Muscle layer of colon (tissue), 2 donors: ENCODE results near the gene TAPT1.

ENCODE experiments used
- H3K27ac ChIP-seq: one replicate; pipeline ENCODE4 v1.7.0; 2013; ENCODE audit warnings: low read depth, mild to moderate bottlenecking, low read length, moderate library complexity
- H3K27me3 ChIP-seq, 2 donors: one replicate each; pipeline ENCODE4 v1.7.0; 2013; ENCODE audit warnings: low read length in 2 of 2, mild to moderate bottlenecking in 2 of 2; ENCODE audit not compliant: insufficient read depth in 2 of 2, control insufficient read depth in 1 of 2
- H3K36me3 ChIP-seq: one replicate; pipeline ENCODE4 v1.7.0; 2013; ENCODE audit warnings: mild to moderate bottlenecking, low read length; ENCODE audit not compliant: insufficient read depth
- H3K4me1 ChIP-seq: one replicate; pipeline ENCODE4 v1.7.0; 2013; ENCODE audit warnings: mild to moderate bottlenecking, low read length; ENCODE audit not compliant: insufficient read depth
- H3K4me3 ChIP-seq, 2 donors: one replicate each; pipeline ENCODE4 v1.7.0; 2013; ENCODE audit warnings: low read length in 2 of 2, low read depth in 1 of 2, mild to moderate bottlenecking in 1 of 2, moderate library complexity in 1 of 2
- H3K9ac ChIP-seq: one replicate; pipeline ENCODE4 v1.7.0; 2013; ENCODE audit warnings: low read length
- H3K9me3 ChIP-seq: one replicate; pipeline ENCODE4 v1.7.0; 2013; ENCODE audit warnings: mild to moderate bottlenecking, low read length
- donor health status: abdominal sarcoma.
- donor health status: Adenocarcinoma of cecum.

The TAPT1 gene

GRCh38 chr4:16123356-16124084 lies 102.8 kb downstream of the TAPT1 start:
- Histone ChIP-seq H3K27me3 (no peaks in the 10 kb centered on the region), H3K27ac (no peak overlapping the region), H3K9ac (no peak overlapping the region), H3K4me3 (no peak overlapping the region), H3K9me3 (no peaks in the 10 kb centered on the region), H3K36me3 (no peaks in the 10 kb centered on the region), H3K4me1 (no peaks in the 10 kb centered on the region)

DNA sequence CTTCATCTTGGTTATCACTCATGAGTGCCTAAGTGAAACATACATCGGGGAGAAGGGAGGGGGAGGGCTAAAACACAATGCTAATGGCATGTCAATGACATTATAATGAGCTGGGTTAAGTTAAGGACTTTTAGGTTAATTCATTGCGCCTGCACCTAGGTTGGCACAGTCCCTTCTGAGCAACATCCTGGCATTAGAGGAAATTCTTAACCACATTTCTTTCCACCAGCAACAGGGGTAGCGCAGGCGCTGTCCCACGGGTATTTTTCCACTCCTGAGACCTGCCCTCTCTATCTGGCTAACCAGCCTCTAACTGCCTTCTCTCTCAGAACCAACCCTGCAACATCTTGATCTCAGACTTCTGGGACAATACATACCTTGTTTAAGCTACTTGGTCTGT lies 103.5 kb downstream of the TAPT1 start:
- H3K27ac ChIP-seq = no peak overlapping the region
- H3K4me1 ChIP-seq = no peaks in the 10 kb centered on the region
- H3K9ac ChIP-seq = no peak overlapping the region
- no peaks in the 10 kb centered on the region for H3K9me3 ChIP-seq
- H3K4me3 ChIP-seq = no peak overlapping the region
- H3K36me3 ChIP-seq = no peaks in the 10 kb centered on the region
- H3K27me3 ChIP-seq = no peaks in the 10 kb centered on the region

GRCh38 chr4:16122308-16122711 lies 104.0 kb downstream of the TAPT1 start:
- Histone ChIP-seq H3K4me3 (no peak overlapping the region), H3K9me3 (no peaks in the 10 kb centered on the region), H3K4me1 (no peaks in the 10 kb centered on the region), H3K27me3 (no peaks in the 10 kb centered on the region), H3K36me3 (no peaks in the 10 kb centered on the region), H3K9ac (no peak overlapping the region), H3K27ac (no peak overlapping the region)

GRCh38 chr4:16120720-16121119 lies 105.6 kb downstream of the TAPT1 start:
- no peak overlapping the region for H3K4me3 ChIP-seq

DNA sequence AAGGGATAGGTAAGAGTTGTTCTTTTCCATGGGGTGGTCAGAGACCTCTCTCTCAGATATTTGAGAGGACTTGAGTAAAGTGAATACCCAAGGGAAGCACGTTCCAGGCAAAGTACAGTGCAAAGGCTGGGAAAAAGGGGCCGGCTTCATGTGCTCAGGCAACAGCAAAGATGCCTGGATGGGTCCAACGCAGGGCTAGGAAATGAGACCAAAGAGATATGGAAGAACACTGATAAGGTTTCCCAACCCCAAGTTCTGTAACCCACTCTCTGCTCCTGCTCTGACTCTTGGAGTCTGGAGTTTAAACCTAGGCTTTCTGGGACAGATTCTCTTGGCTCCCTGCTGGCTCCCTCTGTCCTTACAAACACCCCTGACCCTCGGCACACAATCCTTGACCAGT lies 106.3 kb downstream of the TAPT1 start:
- Histone ChIP-seq H3K4me1 (no peaks in the 10 kb centered on the region), H3K36me3 (no peaks in the 10 kb centered on the region), H3K27me3 (no peaks in the 10 kb centered on the region), H3K4me3 (no peak overlapping the region), H3K9me3 (no peaks in the 10 kb centered on the region), H3K9ac (no peak overlapping the region), H3K27ac (no peak overlapping the region)

More at GRCh38 chr4:16120720-16121119, 105.6 kb downstream of the TAPT1 start:
- Histone ChIP-seq H3K27me3 (no peaks in the 10 kb centered on the region), H3K36me3 (no peaks in the 10 kb centered on the region), H3K9me3 (no peaks in the 10 kb centered on the region), H3K4me1 (no peaks in the 10 kb centered on the region), H3K27ac (no peak overlapping the region), H3K9ac (no peak overlapping the region)

DNA sequence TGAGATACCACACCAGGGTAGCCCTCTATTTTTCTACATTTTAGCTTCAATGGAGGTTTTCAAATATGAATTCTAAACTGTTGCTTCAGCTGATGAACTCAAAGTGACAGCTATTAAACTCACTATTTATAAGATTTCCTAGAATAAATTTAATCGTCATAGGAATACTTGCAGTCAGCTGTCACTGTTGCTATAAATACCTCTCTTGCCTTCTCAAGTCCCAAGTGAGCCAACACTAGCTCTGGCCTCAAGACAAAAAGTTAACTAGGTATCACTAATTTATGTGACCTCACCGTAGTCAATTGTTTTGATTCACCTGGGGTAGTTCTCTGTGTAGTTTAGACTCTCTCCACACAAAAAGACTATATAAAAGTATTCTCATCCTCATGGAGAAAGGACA lies 108.2 kb downstream of the TAPT1 start:
- H3K4me1 ChIP-seq = no peaks in the 10 kb centered on the region
- no peaks in the 10 kb centered on the region for H3K9me3 ChIP-seq
- no peaks in the 10 kb centered on the region for H3K36me3 ChIP-seq
- H3K9ac ChIP-seq = no peak overlapping the region
- no peak overlapping the region for H3K4me3 ChIP-seq
- H3K27ac ChIP-seq = no peak overlapping the region
- H3K27me3 ChIP-seq = no peaks in the 10 kb centered on the region

DNA sequence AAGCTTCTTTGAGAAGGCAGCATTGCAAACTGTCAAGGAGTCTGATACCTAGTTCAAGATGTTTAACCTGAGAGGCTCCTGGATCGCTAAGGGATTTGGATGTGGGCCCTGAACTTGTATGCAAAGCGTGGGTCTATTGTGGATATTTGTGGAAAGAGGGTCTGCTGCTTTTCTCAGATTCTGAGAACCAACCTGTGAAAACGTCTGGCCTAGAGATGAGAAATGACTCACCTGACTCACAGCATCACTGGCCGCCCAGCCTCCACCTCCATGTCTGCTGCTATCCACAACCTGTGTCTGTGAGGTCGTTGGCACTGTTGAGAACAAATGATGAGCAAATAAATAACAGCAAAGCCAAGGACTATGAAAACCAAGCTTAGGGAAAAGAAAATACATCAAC lies 109.1 kb downstream of the TAPT1 start:
- Histone ChIP-seq H3K4me1 (no peaks in the 10 kb centered on the region), H3K36me3 (no peaks in the 10 kb centered on the region), H3K9me3 (no peaks in the 10 kb centered on the region), H3K27me3 (no peaks in the 10 kb centered on the region), H3K4me3 (no peak overlapping the region), H3K27ac (no peak overlapping the region), H3K9ac (no peak overlapping the region)

GRCh38 chr4:16116493-16116990 lies 109.7 kb downstream of the TAPT1 start:
- Histone ChIP-seq H3K36me3 (no peaks in the 10 kb centered on the region), H3K27ac (no peak overlapping the region), H3K27me3 (no peaks in the 10 kb centered on the region), H3K9me3 (no peaks in the 10 kb centered on the region), H3K9ac (no peak overlapping the region), H3K4me1 (no peaks in the 10 kb centered on the region), H3K4me3 (no peak overlapping the region)

- Histone ChIP-seq H3K9me3 (no peaks in the 10 kb centered on the region), H3K27me3 (no peaks in the 10 kb centered on the region), H3K36me3 (no peaks in the 10 kb centered on the region), H3K4me1 (no peaks in the 10 kb centered on the region), H3K27ac (no peak overlapping the region), H3K9ac (no peak overlapping the region), H3K4me3 (no peak overlapping the region)
Observed at GRCh38 chr4:16116019-16116418, 110.3 kb downstream of the TAPT1 start.

GRCh38 chr4:16114546-16114945 lies 111.7 kb downstream of the TAPT1 start:
- H3K27me3 ChIP-seq = no peaks in the 10 kb centered on the region

GRCh38 chr4:16113741-16114140 lies 112.5 kb downstream of the TAPT1 start:
- Histone ChIP-seq H3K27me3 (no peaks in the 10 kb centered on the region), H3K36me3 (no peaks in the 10 kb centered on the region), H3K9me3 (no peaks in the 10 kb centered on the region), H3K9ac (no peak overlapping the region), H3K4me1 (no peaks in the 10 kb centered on the region), H3K4me3 (no peak overlapping the region), H3K27ac (no peak overlapping the region)

More at GRCh38 chr4:16114546-16114945, 111.7 kb downstream of the TAPT1 start:
- H3K4me3 ChIP-seq = no peak overlapping the region
- H3K36me3 ChIP-seq = no peaks in the 10 kb centered on the region
- no peaks in the 10 kb centered on the region for H3K4me1 ChIP-seq
- H3K27ac ChIP-seq = no peak overlapping the region
- no peaks in the 10 kb centered on the region for H3K9me3 ChIP-seq
- no peak overlapping the region for H3K9ac ChIP-seq

DNA sequence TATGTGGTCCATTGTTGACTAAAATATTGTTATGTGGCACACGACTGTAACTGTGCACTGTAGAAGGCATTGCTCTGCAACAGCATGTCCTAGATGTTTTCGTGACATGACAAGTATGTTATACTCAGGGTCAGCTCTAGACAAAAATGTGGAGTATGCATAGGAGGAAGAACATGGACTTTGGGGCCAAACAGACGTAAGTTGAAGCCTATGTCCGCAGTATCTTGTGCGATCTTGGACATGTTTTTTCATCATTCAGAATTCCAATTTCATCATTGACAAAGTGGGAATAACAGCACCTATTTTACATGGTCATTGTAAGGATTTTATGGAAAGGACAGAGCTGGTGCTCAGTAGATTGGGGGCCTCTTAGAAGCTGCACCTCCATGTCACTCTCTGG lies 114.7 kb downstream of the TAPT1 start:
- no peak overlapping the region for H3K4me3 ChIP-seq
- no peaks in the 10 kb centered on the region for H3K4me1 ChIP-seq
- H3K9me3 ChIP-seq = no peaks in the 10 kb centered on the region
- H3K27me3 ChIP-seq = no peaks in the 10 kb centered on the region
- no peak overlapping the region for H3K27ac ChIP-seq
- no peaks in the 10 kb centered on the region for H3K36me3 ChIP-seq
- no peak overlapping the region for H3K9ac ChIP-seq
